ENCODE results near the gene MAPKAP1.

MAPKAP1 gene

DNA sequence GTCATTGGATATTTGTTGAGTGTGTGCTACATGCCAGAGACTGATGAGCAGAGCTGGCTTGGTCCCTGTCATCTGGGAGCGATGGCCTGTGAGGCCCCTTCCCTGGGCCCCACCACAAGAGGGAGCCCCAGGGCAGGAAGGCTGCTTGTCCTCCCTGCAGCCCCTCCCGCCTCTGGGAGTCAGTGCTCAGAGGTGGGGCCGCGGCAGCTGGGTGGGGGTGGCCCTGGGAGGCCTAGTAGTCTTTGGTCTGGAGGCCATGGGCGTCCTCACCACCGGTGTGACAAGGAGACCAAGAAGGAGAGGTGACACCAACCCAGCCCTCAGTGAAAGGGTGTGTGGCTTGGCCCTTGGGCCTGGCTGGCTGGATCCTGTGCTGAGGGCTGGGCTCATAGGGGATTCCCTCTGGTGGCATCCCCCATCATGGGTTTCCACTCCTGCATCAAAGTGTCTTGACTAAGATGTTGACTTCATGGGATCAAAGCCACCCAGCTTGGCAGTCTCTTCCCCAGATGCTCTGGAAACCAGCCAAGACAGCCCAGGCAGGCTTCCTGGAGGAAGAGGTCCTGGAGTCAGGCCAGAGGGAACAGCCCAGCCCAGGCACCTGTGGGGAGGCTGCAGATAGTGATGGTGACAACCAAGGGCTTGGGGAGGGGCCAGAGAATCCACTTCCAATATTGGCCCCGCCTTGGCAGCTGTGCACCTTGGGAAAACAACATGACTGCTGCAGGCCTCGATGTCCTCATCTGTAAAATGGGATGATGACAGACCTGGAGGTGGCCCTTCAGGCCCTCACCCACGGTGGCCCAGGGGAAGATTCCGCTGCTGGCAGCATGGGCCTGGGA is 278.7 kb downstream of the MAPKAP1 start:
- intact Hi-C loops (cut with DNase I), result no loop called here
- peak in 3 of 10 donors; percentile 49 to 71 (median 69) for DNase-seq

GRCh38 chr9:125427556-125427955 is 279.5 kb downstream of the MAPKAP1 start:
- intact Hi-C loops (cut with DNase I), result no loop called here
- DNase-seq, result peak in 2 of 10 donors; percentile 43 to 61

DNA sequence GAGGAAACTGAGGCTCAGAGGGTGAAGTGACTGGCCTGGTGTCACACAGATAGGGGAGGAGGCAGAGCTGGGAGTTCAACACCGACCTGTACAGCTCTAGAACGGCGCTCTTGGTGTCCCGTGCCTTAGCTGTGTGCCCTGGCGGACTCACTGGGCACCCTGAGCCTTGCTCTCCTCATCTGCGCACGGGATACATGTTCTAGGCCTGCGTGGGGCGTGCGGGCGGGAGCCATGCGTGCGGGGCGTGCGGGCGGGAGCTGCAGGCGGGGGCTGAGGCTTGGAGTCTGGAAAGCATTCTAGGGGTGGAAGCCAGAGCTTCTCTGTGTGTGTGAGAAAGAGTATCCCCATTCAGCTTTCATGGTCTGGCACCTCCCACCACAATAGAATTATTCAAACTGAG is 280.1 kb downstream of the MAPKAP1 start:
- peak in 2 of 10 donors; percentile 63 to 79 for DNase-seq
- intact Hi-C loops (cut with DNase I), result no loop called here

- DNase-seq, result peak in 2 of 10 donors; percentile 31 to 55
- intact Hi-C loops (cut with DNase I), result no loop called here
Observed at GRCh38 chr9:125425901-125426515, 281.0 kb downstream of the MAPKAP1 start.

- DNase-seq, result peak in 2 of 10 donors; percentile 33 to 52
- intact Hi-C loops (cut with DNase I), result no loop called here
Observed at GRCh38 chr9:125425170-125425897, 281.7 kb downstream of the MAPKAP1 start.

GRCh38 chr9:125423964-125424363 is 283.0 kb downstream of the MAPKAP1 start:
- intact Hi-C loops (cut with DNase I), result no loop called here

DNA sequence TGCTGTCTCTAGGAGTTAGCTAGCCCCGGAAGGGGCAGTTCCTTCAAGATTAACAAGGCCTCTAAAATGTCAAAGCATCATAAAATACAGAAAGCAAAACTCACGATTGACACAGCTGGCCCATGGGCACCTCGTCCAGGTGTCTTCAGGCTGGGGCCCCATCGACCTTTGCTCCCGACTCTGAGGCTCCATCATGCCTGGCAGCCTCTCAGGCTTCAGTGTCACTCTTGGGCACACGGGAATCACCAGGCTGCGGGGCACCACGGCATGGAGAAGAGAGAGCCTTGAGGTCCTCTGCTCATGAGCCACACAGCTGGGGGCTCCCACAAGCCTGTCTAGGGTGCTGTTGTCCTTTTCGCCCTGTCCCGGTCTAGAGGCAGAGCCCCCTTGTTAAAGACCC is 284.2 kb downstream of the MAPKAP1 start:
- DNase-seq, result peak in 1 of 10 donors; percentile 53
- intact Hi-C loops (cut with DNase I), result no loop called here

More at GRCh38 chr9:125423964-125424363, 283.0 kb downstream of the MAPKAP1 start:
- DNase-seq, result no peak

DNA sequence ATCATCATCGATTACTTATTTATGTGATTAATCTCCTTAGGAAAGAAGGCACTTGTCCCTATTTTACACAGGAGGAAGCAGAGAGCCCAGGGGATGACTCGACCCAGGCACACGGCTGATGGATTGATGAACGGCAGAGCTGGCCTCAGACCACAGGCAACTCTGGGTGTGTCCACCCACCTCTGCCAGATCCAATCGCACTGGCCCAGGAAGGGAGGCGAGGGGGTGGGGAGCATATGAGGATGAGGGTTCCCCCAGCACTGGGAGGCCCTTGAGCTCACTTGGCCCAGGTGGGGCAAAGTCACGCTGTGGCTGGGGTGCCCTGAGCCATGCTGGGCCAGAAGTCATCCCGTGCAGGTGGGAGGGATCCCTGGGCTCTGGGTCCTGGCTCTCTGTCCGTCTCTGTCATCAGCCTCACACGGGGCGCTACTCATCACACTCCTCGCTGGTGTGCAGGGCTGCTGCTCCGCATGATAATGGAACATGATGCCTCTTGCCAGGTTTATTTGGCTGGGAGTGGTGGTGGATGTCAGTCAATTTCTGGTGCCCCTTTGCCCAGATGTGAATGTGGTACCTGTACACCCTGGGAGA is 285.3 kb downstream of the MAPKAP1 start:
- peak in 3 of 10 donors; percentile 46 to 74 (median 66) for DNase-seq
- intact Hi-C loops (cut with DNase I), result no loop called here

- intact Hi-C loops (cut with DNase I), result no loop called here
- peak in 1 of 10 donors; percentile 39 for DNase-seq
Observed at GRCh38 chr9:125421166-125421565, 285.8 kb downstream of the MAPKAP1 start.

DNA sequence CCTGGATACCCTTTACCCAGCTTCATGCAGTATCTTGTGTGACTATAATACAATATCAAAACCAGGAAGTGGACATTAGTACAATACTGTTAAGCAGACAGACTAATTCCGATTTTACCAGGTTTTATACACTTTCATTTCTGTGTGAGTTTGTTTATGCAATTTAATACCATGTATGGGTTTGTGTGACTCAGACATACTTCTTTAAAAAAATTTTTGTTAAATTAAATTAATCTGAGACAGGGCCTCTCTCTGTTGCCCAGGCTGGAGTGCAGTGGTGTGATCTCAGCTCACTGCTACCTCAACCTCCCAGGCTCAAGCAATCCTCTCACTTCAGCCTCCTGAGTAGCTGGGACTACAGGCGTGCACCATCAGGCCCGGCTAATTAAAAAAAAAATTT is 288.6 kb downstream of the MAPKAP1 start:
- DNase-seq, result peak in 1 of 10 donors; percentile 29
- intact Hi-C loops (cut with DNase I), result no loop called here

DNA sequence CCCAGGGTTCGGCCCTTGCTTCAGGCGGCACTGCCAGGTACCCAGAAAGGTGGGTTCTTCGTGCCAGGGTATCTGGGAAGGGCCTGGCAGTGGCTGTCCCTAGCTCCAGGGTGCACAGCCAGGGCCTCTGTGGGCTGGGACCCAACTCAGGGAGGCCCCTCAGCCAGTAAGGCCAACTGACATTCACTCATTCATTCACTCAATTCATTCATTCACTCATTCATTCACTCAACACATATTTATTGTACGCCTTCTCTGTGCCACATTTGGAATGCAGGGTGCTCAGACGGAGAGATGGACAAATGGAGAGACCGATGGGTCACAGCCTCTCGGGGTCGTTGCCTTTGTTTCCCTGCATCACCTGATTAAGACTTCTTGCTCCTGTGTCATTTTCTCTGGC is 290.5 kb downstream of the MAPKAP1 start:
- intact Hi-C loops (cut with DNase I), result no loop called here
- no peak for DNase-seq

DNA sequence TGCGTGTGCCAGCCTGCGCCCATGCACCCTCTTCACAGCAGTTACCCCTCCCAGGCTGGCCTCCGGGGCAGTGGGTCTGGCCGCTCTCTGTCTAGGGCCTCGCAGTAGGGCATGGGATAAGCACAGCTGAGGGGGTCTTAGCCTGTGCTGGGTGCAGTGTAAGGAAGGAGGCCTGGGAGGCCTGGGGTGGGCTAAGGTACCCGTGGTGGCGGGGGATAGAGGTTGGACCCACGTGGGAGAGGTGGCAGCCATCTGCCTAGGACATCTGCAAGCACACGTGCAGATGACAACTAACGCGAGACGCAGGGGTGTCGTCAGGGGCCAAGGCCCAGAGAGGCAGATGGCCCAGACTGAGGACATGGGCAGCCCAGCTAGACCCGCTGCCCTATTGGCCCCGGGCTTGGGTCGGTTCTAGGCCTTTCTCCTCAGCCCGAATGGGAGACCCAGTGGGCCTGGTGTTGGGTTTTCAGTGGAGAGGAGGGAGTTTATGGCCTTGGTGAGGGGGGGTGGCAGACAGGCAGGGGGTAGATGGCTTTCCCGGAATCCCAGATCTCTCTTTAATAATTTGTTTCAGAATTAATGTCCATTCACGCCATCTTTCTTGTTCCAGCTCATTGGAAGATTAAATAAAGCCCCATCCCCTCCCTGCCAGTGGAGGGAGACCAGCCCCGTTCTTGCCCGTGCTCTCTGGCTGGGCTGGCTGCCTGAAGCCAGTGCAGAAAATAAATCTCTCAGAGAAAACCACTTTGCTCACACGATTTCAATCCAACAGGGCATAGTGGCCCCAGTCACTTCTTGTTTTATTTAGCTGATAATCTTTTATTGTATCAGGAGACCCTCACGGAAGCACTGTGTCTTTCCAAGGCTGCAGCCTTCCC is 291.2 kb downstream of the MAPKAP1 start:
- intact Hi-C loops (cut with DNase I), result no loop called here
- DNase-seq, result peak in 1 of 10 donors; percentile 55

DNA sequence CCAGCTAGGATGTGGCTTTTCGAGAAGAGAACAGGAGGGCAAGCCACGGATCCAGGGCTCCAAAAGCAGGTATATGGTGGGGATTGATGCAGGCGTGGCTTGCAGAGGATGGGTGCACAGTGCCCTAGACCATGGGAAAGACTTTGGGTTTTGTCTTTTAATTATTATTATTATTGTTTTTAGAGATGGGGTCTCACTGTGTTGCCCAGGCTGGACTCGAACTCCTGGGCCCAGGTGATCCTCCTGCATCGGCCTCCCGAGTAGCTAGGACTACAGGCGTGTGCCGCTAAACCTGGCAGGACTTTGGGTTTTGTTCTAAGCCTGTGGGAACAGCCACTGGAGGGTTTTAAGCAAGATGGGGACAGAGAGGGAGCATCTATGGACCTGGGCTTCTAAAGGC is 293.4 kb downstream of the MAPKAP1 start:
- no peak for DNase-seq
- intact Hi-C loops (cut with DNase I), result no loop called here

DNA sequence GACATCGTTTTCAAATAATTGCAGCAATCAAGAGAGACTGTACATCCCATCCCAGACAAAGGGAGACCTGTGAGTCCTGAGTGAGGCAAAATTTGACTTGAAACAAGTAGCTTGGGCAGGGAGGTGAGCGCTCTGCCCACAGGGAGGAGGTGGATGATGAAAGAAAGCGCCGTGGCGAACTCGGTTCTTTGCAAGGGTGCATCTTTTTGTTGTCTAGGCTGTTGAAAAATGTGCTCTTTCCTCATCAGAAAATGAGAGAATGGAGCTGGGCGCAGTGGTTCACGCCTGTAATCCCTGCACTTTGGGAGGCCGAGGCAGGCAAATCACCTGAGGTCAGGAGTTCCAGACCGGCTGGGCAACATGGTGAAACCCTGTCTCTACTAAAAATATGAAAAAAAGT is 294.8 kb downstream of the MAPKAP1 start:
- intact Hi-C loops (cut with DNase I), result no loop called here
- no peak for DNase-seq

DNA sequence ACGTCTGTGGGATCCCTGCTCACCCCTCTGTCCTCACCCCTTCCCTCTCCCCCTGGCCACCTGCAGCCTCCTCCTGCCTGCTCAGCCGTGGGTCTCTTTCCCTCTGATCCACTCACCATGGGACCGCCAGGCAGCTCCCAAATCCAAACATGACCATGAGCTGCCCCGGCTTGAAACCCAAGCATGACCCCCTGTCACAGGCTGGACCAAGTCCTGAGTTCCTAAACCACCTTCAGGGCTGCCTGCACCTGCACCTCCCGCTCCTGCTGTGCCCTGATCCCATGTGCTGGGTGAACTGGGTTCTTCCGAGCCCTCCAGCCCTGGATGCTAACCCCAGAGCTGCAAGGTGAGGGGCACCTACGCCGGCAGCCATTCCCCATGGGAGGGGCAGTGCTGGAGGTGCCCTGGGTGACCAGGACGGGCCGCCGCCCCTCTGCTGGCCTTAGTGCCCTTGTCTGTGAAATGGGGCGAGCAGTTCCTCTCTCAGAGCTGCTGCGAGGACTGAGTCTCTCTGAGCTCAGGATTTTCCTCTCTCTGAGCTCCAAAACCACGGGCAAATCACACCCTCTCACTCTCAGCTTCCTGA is 295.7 kb downstream of the MAPKAP1 start:
- DNase-seq, result no peak
- intact Hi-C loops (cut with DNase I), result no loop called here

DNA sequence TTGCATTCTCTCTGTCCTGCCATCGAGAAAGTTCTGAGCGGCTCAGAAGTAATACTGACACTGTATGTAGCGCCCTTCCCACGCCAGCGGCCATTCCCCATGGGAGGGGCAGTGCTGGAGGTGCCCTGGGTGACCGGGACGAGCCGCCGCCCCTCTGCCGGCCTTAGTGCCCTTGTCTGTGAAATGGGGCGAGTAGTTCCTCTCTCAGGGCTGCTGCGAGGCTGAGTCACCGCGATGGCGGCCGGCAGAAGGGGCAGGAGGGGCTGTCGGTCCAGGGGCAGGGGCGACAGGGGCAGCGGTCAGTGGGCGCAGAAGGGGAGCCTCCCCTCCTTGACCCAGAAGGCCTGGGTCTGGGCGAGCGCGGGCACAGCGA is 296.5 kb downstream of the MAPKAP1 start:
- no peak for DNase-seq
- intact Hi-C loops (cut with DNase I), result no loop called here

DNA sequence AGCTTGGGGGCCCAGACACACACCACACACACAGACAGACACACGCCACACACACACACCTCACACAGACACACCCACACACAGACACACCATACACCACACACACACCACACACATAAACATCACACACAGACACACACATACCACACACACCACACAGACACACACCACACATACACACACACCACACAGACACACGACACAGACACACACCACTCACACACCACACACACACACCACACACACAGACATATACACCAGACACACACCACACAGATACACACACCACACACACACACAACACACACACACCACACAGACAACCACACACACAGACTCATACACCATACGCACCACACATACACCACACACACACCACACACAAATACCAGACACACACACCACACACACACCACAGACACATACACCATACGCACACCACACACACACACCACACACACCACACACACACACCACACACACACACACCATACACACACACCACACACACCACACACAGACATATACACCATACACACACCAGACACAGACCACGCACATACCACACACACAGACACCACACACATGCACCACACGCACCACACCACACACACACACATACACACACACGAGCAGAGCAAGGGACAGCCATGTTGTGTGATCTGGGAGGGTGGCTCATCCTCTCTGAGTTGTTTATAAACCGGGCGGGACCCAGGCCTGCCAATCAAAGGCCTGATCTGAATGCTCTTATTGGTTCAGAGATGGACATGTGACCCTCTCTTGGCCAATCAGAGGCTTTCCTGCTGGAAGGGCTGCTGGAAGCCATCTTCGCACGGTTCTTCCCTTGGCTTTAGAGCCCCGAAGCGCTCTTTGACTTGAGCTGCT is 297.1 kb downstream of the MAPKAP1 start:
- DNase-seq, result peak in 1 of 10 donors; percentile 61
- intact Hi-C loops (cut with DNase I), result loop anchor here (2.0 to 5.0 kb wide), 5 partner anchors 222 to 1149 kb away; no protein-coding TSS in a partner anchor

GRCh38 chr9:125409217-125409636 is 297.8 kb downstream of the MAPKAP1 start:
- no peak for DNase-seq
- intact Hi-C loops (cut with DNase I), result loop anchor here (2.0 to 5.0 kb wide), 5 partner anchors 223 to 1150 kb away; no protein-coding TSS in a partner anchor
